RKO (cell line): ENCODE results near the gene SLC51B.
"Not testable (repeated sequence)": the region's sequence is repeated elsewhere in the genome, so short reads cannot be mapped to it uniquely, and the experiment has no call there.

Experiments used
- DNase-seq: peaks from one replicate; pipeline ENCODE4 v3.0.0-alpha.2; 2016; ENCODE audit warnings: low spot score

The SLC51B gene

GRCh38 chr15:65044724-65045481, at the start of gene SLC51B:
TSS of gene SLC51B (plus strand) at chr15:65045387. CDS start at chr15:65050005, 4,618 bp downstream.
- DNase-seq: no peak

- DNase-seq: no peak
Measured at GRCh38 chr15:64997066-64997465, 48.1 kb upstream of the SLC51B start.

DNA sequence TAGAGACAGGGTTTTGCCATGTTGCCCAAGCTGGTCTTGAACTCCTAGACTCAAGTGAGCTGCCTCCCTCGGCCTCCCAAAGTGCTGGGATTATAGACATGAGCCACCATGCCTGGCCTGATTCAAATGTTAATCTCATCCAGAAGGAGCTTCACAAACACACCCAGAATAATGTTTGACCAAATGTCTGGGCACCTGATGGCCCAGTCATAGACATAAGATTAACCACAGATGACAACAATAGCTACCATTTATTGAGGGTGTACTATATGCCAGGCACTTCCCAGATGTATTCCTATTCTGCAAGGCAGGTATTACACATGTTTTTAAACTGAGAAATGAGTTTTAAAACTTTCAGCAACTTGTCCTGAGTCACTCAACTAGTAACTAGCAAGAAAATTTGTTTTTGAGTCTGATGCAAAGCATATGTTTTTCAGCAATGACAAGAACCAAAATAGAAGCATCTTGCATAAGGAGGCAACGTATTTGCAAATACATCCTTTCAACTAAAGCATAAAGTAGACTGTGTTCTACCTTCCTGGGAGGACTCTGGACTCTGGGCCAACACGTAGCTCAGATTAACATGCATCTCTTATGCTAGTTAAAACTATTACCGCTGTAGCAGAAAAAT, 47.3 kb upstream of the SLC51B start:
- no peak for DNase-seq

- no peak for DNase-seq
Measured at GRCh38 chr15:65004993-65005392, 40.2 kb upstream of the SLC51B start.

DNA sequence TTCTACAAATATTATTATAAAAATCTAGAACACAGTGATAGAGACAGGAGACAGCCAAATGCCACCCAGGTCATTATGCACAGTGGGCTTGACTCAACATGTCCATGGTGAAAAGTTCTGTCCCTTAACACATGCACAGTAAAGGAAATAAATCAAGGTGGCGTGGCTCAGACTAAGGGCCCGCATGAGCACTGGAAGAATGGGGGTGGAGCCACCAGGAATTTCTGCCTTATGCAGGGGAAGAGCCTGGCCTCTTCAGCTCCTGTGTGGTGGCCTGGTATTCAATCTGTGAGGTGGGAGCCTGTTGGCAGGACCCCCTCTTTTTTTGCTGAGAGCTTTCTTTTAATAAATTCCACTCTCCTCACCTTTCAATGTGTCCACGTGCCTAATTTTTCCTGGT, 38.3 kb upstream of the SLC51B start:
- no peak for DNase-seq

- DNase-seq: no peak
Measured at GRCh38 chr15:65008983-65009382, 36.2 kb upstream of the SLC51B start.

GRCh38 chr15:65011198-65011597, 34.0 kb upstream of the SLC51B start:
- DNase-seq: not testable (repeated sequence)

GRCh38 chr15:65020419-65020818, 24.8 kb upstream of the SLC51B start:
- DNase-seq: peak; percentile 44

- DNase-seq: no peak
Measured at GRCh38 chr15:65021488-65021887, 23.7 kb upstream of the SLC51B start.

GRCh38 chr15:65026756-65027155, 18.4 kb upstream of the SLC51B start:
- no peak for DNase-seq

DNA sequence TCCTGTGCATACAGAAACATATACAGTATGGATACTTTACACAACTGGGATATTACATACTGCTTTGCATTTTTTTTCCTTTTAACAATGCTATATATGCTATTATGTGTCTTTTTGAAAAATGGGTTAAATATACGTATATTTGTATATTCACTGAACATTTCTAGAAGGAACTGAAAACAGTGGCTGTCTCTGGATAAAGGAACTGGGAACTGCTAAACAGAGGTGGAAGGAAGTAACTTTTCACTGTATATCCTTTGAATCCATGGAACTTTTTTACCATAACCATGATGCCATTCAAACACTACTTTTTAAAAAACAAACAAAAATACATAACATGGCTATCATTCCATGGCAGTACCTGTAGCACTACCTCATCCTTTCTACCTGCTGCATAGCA, 17.6 kb upstream of the SLC51B start:
- no peak for DNase-seq

DNA sequence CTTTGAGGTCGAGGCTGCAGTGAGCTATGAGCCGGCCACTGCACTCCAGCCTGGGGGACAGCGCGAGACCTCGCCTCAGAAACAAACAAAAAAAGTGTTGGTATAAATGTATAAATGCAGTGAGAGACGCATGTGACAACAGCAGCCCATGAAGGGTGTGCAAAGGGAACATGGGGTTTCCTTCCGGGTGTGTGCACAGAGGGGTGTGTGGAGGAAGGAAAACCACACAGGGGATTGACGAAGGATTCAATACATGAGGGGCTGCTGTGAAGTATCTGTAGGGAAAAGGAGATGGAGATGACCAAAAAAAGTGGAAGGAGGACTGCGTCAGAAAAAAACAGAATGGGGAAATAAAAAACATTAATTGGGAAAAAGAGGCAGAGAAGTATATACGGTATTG, 16.8 kb upstream of the SLC51B start:
- no peak for DNase-seq

DNA sequence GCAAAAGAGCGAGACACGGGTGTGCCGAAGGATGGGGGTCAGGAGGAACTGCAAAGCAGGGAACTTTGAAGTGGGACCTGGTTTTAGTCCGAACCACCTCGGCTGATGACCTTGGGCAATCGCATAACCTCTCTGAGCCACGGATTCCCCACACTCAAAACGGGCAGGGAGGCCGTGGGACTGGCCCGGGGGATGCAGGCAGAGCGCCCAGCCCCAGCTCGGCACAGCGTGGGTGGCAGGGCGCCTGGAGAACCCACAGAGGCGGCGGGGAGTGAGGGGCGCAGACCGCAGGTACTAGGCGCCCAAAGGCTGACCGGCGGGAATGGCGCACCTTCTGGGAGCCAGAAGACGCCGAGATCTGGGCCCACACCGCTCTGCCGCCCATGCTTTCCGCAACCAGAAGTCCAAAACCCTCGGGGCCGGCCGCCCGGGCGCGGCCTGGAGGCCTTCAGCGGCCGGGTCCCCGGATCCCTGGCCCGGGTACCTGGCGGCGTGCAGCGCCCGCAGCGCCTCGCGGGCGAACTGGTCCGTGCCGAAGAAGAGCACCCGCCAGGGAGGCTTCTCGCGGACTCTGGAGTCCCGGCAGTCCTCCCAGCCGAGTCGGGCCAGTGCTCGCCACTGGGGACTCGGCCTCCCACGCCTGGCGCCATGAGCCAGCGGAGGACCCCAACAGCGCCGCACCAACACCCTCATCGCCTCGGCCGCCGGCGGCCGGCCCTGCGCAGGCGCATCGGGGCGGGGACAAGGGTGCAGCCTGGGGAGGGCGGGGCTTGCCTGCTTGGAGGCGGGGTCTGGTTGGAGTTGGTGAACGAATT, 16.1 kb upstream of the SLC51B start, which contains the start of gene MTFMT:
Gene MTFMT (minus strand): TSS at position 719 of the 815 bp plus-strand sequence. CDS start 26 bp downstream, at position 693.
- peak; percentile 85 for DNase-seq

DNA sequence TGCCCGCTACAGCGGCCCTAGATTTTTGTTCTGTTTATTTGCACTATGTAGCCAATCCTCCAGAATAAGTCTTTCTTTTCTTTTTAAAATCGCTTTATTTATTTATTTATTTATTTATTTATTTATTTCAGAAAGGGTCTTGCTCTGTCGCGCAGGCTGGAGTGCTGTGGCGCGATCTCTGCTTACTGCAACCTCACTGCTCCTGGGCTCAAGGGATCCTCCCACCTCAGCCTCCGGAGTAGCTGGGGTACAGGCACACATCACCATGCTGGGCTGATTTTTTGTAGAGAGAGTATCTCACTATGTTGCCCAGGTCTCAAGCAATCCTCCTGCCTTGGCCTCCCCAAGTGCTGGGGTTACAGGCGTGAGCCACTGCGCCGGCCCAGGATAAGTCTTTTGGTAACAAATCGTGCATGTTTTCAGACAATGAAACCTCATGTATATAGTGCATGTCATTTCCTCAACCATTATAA, 15.4 kb upstream of the SLC51B start:
- no peak for DNase-seq

GRCh38 chr15:65032801-65033537, 12.2 kb upstream of the SLC51B start:
- DNase-seq: peak; percentile 94

DNA sequence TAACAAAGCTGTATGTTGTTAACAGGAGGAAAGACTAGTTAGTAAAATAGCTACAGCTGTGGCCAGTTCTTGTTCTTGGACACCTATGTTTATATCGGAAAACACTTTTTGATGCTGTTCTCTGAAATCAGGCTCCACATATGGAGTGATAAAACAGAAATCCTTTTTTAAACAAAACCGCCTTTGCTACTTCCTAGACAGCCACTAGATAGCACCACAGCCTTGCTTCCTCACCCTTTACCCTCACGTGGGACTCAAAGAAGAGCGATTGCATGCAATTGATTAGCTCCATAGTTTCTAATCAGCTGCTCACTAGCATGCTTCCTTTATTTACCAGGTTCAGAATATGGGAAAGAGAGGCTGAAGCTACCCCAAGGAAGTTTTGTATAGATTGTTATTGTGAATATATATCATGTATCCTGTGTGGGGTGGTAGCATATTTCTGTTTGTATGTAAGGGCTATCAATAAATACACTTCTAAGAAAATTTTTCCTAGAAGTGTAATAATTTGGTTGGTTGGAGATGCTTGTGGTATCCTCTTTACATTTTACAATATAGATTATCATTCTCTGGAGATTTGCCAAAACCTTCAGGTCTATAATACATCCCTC, 11.4 kb upstream of the SLC51B start:
- peak; percentile 75 for DNase-seq

- DNase-seq: no peak
Measured at GRCh38 chr15:65034719-65035118, 10.5 kb upstream of the SLC51B start.

DNA sequence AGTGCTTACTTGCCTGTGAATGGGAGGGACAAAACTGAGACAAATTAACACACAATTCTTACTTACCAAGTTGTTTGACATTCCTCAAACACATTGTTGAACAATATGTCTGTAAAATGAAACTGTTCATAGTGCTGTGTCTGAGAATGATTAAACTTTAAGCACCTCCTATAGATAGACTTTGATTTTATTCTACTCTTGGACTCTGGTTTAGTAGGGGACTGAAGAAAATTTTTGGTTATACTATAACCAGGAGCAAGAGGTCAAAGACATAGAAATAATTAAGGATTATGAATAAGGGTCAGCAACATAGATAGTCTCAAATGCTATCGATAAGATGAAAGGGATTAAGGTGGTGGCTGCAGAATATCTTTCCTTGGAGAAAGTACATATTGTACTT, 7.9 kb upstream of the SLC51B start:
- no peak for DNase-seq

DNA sequence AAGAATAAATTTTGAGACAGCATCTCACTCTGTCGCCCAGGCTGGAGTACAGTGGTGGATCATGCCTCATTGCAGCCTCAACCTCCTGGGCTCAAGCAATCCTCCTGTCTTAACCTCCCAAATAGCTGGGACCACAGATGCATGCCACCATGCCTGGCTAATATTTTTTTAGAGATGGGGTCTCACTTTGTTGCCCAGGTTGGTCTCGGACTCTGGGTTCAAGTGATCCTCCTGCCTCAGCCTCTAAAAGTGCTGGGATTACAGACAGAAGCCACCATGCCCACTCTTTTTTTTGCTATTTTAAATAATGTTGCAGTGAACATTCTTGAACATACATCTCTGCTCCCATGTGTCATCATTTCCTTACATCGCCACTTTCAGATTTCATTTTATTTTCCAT, 6.8 kb upstream of the SLC51B start:
- DNase-seq: no peak

DNA sequence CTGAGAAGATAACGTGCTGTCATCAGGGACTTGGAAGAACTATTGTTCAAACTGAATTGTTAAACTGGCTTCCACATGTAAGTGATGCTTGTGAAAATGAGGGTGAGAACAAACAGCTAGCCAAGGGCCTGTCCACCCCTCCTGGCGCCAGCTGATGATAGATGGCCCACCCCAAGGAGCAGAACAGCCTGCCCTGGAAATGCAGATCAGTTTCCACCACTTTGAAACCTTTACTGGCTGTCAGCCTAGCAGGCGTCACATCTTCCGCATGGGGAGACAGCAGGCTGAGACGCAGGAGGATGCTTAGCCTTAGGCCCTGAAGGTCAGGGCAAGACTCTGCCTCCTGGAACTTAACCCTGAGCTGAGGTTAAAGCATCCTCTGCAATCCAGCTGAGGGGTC, 6.4 kb upstream of the SLC51B start:
- no peak for DNase-seq

DNA sequence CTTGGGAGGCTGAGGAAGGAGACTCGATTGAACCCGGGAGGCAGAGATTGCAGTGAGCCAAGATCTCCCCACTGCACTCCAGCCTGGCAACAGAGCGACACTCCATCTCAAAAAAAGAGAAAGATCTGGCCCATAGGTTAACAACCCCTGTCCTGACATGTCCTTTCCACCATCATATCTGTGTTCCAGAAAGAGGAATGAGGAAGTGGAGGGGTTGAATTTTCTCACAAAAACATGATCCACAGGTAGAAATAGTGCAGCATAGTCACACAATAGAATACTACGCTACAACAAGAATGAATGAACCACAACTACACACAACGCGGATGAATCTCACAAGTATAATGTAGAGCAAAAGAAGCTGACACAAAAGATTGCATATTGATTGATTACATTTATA, 4.7 kb upstream of the SLC51B start:
- no peak for DNase-seq

DNA sequence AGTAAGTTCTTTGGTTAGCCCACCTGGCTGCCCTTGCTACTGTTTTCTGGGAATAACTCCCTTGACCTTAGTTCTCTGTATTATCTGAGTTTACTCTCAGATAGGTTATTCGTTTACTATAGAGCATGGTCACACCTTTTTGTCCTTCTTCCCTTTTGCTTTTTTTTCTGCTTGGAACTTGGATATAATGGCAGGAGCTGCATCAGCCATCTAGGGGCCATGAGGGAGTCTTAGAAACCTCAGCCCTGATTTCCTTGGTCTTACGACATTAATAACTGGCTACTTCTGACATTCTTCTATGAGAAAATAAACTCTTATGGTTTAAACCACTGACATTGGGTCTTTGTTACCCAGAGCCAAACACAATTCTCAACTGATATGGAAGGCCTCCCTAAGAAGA, 3.4 kb upstream of the SLC51B start:
- DNase-seq: no peak
